GM20000 (cell line): ENCODE data around the gene NACC2.

Experiments used
- DNase-seq: peaks from one replicate; pipeline ENCODE4 v3.0.0; 2012; ENCODE audit warnings: low spot score
- CTCF ChIP-seq: IDR thresholded peaks from 2 replicates; pipeline ENCODE4 v1.5.1; 2012; ENCODE audit warnings: mild to moderate bottlenecking, control low read depth; ENCODE audit errors: extremely low read depth, missing control alignments

Gene NACC2

GRCh38 chr9:136093995-136094881 lies 851 bp downstream of the NACC2 start:
- TF ChIP-seq CTCF, result no peak
- DNase-seq, result no peak

- no peak for TF ChIP-seq CTCF
- no peak for DNase-seq
Observed at GRCh38 chr9:136093346-136093986, 1.6 kb downstream of the NACC2 start.

GRCh38 chr9:136092741-136093140 lies 2.3 kb downstream of the NACC2 start:
- no peak for TF ChIP-seq CTCF
- no peak for DNase-seq

- TF ChIP-seq CTCF, result no peak
Observed at GRCh38 chr9:136092353-136092650, 2.8 kb downstream of the NACC2 start.

GRCh38 chr9:136091582-136092352 lies 3.3 kb downstream of the NACC2 start:
- no peak for TF ChIP-seq CTCF
- no peak for DNase-seq

More at GRCh38 chr9:136092353-136092650, 2.8 kb downstream of the NACC2 start:
- no peak for DNase-seq

GRCh38 chr9:136090768-136091581 lies 4.1 kb downstream of the NACC2 start:
- no peak for DNase-seq
- TF ChIP-seq CTCF, result no peak
